Body of pancreas (tissue), 4 donors: ENCODE measurements around the gene DARS1.

Experiments used
- POLR2A ChIP-seq, 3 donors: fragments of 450-650 bp; IDR thresholded peaks; one replicate each; pipeline ENCODE4 v1.6.1; 2016; ENCODE audit warnings: antibody characterized with exemption in 3 of 3, mild to moderate bottlenecking in 2 of 3
- TF ChIP-seq, protein P1 (sequence below), 7 experiments: fragments of 450-650 bp in 4 of 7; fragments of 200-600 bp in 3 of 7; sonication (generic) in 3 of 7; IDR thresholded peaks; one replicate each; pipeline ENCODE4 v1.5.1; 2016 to 2019; ENCODE audit warnings: antibody characterized with exemption in 7 of 7

DNA sequence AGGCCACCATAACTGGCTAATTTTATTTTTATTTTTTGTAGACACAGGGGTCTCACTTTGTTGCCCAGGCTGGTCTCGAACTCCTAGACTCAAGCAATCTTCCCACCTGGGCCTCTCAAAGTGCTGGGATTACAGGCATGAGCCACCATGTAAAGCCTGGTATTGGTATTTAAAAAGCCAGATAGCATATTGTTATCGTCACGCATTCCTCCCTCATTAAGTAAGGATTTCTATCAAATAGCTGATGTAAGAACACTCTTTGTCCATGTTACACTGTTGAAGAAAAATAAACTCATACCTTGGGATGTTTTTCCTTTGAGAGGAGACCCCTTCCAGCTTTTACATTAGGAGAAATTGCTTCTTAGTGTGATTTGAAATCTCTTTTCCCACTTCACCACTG is 39.2 kb upstream of the DARS1 start:
- TF ChIP-seq, protein P1, sequence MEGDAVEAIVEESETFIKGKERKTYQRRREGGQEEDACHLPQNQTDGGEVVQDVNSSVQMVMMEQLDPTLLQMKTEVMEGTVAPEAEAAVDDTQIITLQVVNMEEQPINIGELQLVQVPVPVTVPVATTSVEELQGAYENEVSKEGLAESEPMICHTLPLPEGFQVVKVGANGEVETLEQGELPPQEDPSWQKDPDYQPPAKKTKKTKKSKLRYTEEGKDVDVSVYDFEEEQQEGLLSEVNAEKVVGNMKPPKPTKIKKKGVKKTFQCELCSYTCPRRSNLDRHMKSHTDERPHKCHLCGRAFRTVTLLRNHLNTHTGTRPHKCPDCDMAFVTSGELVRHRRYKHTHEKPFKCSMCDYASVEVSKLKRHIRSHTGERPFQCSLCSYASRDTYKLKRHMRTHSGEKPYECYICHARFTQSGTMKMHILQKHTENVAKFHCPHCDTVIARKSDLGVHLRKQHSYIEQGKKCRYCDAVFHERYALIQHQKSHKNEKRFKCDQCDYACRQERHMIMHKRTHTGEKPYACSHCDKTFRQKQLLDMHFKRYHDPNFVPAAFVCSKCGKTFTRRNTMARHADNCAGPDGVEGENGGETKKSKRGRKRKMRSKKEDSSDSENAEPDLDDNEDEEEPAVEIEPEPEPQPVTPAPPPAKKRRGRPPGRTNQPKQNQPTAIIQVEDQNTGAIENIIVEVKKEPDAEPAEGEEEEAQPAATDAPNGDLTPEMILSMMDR (IDR thresholded peaks at IDR 0.05) = no peak
- TF ChIP-seq POLR2A (IDR thresholded peaks at IDR 0.05) = no peak
